Stimulated activated CD4-positive, alpha-beta T cell treated with anti-CD3 and anti-CD28 coated beads, TNF-alpha, amount 100 ng/mL, for 4 hours (primary cell): ENCODE results near the gene TIMP3.

ENCODE experiments used
- DNase-seq, 3 experiments: peaks; one replicate each; pipeline ENCODE4 v3.0.0-alpha.2; 2020; ENCODE audit warnings: low read depth in 3 of 3

Gene TIMP3

GRCh38 chr22:32786027-32786418, 15.5 kb upstream of the TIMP3 start:
- DNase-seq, result no peak

- DNase-seq, result no peak
These were observed 12.4 kb upstream of the TIMP3 start for GRCh38 chr22:32788904-32789624.

- DNase-seq, result no peak
These were observed 11.5 kb upstream of the TIMP3 start for GRCh38 chr22:32789797-32790620.

GRCh38 chr22:32791056-32791455, 10.4 kb upstream of the TIMP3 start:
- no peak for DNase-seq

DNA sequence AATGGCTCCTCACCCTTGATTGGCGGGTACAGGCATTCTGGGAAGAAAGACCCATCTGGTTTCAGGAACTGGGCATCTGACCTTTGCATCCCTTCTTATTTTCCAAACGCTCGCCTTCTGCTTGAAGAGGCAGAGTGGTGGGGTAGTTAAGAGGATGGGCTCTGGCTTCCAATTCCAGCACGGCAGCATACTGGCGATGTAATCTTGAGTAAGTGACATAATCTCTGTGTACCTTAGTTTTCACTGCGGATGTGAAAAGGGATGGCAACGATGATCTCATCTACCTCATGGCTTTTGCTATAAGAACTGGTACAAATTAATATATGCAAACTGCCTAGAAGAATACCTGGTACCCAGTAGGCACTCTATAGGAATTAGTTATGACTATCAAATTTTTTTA, 10.0 kb upstream of the TIMP3 start:
- no peak for DNase-seq

DNA sequence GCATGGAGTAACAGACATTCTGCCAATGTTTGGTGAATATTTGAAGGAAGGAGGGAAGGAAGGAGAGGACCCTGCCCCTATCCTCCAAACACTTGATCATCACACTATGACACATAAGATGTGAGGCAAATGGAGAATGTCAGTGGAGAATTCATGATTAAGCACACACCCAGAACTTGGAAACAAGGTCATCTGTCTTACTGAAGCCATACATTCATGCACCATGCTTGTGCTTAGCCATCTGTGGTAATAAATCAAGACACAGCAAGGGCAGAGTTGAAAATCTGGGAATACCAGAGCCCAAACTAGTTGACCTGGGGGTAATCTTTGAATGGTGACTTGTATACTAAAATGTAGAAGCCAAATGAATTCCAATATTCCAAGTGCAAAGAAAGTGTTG, 7.9 kb upstream of the TIMP3 start:
- DNase-seq, result no peak

DNA sequence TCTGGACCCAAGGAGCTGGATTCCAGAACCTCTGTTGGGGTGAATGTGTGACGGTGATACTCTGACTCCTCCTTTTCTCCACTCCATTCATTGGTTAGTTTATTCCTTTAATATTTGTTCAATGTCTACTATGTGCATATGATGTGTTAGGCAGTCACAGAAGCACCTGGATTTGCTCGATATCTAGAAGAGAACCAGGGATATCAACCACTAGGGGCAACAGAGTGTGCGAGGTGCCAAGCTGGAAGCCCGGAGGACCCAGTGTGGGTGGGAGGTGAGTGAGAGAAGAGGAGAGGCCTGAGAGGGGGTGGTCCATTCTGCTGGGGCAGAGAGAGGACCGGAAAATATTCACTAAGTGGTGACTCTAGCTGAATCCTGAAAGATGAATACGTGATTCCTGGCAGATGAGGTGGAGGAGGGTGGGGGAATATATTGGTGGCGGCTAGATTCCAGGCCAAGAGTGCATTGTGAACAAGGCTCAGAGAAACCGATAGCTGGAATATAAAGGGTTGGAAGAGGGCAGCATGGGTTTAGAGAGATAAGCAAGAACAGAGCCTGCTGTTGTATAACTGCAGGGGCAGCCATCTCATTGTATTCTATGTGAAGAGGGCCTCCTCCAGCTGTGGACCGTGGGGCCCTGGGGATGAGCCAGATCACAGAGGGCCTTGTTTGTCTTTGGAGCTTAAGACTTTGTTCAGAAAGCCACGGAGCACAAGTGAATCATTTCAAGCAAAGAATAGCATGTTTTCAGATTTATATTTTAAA, 6.9 kb upstream of the TIMP3 start:
- DNase-seq, result no peak

GRCh38 chr22:32795214-32795596, 6.3 kb upstream of the TIMP3 start:
- DNase-seq, result no peak

- peak; percentile 22 to 24 (median 24) for DNase-seq
These were observed 4.5 kb upstream of the TIMP3 start for GRCh38 chr22:32796865-32797573.

DNA sequence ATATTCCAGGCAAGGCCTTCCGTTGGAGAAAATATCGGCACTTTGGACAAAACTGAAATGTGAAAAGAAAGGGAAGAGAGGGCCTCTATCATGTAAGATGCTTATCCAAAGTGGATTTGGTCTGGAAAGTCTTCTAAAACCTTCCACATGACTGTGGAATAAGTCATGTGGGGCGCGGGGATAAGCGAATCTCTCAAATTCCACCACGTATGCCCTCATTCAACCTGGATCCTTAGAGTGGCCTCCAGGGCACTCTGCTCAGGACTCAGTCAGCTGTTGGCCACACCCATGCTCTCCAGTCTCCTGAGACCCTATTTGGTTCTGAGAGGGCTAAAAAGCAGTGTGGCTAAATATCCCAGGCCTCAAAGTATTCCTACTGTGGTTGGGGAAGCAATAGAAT, 2.0 kb upstream of the TIMP3 start:
- DNase-seq, result no peak

DNA sequence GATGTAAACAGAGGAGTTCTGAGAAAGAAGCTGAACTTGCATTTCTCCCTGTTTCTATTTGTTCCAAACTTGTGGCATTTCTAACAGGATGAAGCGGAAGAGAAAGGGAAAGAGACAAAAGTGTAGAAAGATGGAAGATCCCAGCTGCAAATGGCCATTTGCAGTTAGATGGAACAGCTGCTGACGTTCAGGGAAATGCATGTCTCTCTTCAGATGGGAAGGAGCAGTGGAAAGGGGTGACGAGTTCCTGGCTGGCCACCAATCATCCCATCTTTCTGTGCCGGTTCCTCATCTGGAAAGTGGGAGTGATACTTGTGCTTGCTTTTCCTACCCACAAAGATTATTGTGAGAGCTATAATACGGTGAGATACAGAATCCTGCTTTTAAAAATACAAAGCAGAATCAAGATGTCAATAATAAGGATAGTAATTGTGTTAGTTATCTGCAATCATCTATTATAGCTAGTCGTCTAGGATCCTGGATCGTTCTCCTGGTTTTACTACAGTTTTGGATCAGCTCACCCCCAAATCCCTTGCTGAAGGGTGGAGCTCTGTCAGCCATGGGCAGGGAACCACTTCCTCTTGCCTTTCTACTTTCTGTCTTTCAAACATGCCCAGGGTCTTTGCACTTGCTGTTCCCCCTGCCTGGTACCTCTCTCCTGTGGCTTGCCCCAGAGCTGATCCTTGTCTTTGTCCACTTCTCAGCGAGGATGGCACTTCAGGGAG, 1.2 kb upstream of the TIMP3 start:
- DNase-seq, result no peak

DNA sequence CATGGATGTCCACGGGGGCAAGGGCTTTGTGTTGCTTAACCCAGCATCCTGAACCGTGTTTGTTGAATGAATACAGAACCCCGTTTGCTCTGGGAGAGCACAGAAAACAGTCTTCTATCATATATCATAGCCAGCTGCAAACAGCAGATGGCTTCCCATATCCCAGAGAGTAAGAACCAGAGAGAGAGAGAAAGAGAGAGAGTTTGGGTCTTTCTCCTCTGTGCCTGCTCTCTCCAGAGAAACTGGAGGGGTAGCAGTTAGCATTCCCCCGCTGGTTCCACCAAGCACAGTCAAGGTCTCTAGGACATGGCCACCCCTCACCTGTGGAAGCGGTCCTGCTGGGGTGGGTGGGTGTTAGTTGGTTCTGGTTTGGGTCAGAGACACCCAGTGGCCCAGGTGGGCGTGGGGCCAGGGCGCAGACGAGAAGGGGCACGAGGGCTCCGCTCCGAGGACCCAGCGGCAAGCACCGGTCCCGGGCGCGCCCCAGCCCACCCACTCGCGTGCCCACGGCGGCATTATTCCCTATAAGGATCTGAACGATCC, 440 bp upstream of the TIMP3 start:
- DNase-seq, result peak in 1 of 3 experiments; percentile 2

DNA sequence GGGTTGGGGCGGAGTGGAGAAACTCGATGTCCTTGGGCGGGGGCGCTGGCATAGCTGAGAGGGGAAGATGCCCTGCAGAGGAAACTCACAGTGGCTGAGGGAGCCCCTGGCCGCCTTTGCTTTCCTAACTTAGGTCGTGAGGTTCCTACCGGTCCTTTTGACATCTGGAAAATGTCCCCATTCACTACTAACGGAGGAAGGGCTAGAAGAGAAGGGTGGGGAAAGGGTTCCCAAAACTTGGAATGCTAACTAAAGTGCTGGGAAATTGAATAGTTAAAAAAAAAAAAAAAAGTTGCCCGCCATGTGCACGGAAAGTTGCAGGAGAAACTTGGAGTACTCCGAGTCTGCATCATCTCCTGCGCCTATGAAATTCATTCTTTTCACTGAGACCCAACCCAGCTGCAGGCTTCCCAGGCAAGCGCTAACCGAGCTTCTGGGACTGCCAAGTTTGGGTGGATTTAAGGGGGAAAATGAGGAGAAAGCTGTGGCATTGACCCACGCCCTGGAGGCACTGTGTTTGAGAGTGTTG, 796 bp downstream of the TIMP3 start:
- DNase-seq, result no peak

GRCh38 chr22:32803020-32803737, 1.7 kb downstream of the TIMP3 start:
- no peak for DNase-seq

- DNase-seq, result no peak
These were observed 2.4 kb downstream of the TIMP3 start for GRCh38 chr22:32803738-32804435.

DNA sequence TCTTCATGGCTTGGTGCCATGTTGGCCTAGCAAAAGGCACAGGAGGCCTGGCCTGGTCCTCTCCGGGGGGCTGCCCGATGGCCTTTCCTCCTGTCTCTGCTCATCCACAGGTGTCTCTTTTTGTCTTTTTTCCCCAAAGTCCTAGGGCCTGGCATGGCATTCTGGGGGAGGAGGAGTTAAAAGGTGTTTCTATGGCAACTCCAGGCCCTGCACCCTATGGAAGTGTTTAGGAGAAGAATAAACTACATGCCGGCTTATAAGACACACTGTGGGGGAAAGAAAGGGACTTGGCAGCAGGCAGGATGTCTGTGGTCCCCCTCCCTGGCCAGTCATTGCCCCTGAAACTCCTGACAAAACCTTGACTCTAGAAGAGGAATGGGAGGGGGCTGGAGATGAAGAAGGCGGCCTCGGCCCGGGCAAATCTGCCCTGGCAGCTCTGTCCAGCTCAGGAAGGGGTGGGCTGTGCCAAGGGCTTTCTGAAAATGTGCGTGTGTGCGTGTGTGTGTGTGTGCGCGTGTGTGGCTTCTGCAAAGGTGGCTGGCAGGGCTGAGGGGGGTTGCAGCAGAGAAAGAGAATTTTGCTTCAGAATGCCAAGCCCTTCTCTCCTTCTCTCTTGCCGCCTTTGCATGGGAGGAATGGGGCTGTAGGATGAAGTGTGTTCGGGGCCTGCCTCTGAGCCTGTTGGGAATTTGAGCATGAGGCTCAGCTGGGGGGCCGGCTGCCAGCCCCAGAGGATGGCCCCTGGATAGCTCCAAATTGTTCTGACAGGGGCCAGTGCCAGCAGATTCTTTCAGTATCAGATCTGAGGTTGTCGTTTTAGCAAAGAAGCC, 3.2 kb downstream of the TIMP3 start:
- DNase-seq, result no peak

DNA sequence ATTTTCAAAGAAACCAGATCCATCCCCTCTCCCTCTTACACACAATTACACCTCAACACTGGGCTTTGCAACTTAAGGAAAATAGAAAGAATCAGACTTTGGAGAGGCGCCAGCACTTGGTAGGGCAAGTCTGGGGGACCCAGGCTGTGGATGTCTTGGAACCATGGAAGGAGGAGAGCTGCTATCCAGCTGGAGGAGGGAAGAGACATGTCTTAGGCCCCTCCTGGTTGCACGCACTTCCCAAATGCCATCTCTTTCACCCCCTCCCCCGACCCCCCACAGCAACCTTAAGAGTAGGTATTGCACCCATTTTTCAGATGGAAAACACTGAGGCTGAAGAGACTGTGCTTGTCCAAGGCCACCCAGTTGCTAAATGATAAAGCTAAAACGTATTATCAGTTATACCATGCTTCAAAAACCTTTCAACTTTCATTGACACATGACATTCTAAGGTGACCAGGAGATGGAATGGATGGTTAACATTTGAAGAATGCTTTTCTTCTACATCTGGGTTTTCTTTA, 3.9 kb downstream of the TIMP3 start:
- DNase-seq, result no peak

DNA sequence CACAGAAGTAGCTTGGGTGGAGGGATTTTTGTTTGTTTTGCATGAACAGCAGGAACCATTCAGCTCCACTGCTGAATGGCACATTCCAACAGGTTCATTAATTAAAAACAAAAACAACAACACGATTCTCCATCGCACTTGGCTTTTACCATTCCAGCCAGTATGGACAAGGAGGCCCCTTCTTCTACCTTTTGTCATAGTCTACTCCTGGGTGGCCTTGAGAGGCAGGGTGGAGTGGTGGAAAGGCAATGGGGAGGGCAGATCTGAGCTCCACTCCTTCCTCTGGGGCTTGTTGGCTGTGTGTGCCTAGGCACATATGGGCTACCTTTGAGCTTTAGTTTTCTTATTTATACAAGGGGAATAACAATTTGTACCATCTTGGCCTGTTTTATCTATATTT, 4.8 kb downstream of the TIMP3 start:
- DNase-seq, result no peak
